Right ventricle myocardium inferior (tissue), 1 donor: ENCODE results near the gene MMS22L. TPM values are rescaled to one million over a fixed set of nuclear protein-coding genes. Genes with fewer than 3 reads are reported as not detected.

Experiments
- ATAC-seq: fragments of 200-7000 bp; cut with Tn5 transposase; one replicate; pipeline ENCODE4 v1.9.1; 2020; ENCODE audit warnings: mild to moderate bottlenecking, moderate library complexity
- DNase-seq: peaks from one replicate; pipeline ENCODE4 v3.0.0; 2021; ENCODE audit errors: missing footprints
- intact Hi-C: fragments of 100-400 bp; cut with DNase I; formaldehyde crosslinking; loops from one replicate; pipeline ENCODE4 v1.11.0; 2022
- total RNA-seq: library from RNA; stranded (reverse); fragmentation: NEBNext Ultra II Directional; extraction: Animal tissue kit (Norgen Biotek cat#: 25700); gene quantifications from one replicate; pipeline ENCODE4 v1.2.1, GENCODE V29; 2021
- donor health status: DM: no; HTN: yes; CAD: no; lungs with severe emphysema.

Gene MMS22L
- total RNA-seq, 1 donor from 2014 or later = 1.9 TPM

DNA sequence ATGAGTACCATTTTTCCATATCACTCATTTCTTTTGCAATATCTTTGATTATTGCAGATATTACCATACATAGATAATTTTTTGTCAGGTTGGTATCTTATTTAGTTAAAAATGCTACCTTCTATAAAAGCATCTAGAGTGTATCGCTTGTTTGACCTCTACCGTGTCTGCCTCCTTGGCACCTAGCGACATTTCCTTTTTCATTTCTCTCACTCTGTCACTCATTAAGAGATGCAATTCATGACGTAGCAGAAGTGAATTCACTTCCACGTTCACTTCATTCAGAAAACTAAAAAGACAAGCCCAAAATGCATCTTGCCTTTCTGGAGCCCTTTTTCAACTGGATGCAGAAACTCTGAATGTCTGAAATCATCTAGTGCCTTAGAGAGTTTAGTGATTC lies 172.9 kb downstream of the MMS22L start:
- no peak for ATAC-seq
- no peak for DNase-seq
- intact Hi-C loops = no loop called here

DNA sequence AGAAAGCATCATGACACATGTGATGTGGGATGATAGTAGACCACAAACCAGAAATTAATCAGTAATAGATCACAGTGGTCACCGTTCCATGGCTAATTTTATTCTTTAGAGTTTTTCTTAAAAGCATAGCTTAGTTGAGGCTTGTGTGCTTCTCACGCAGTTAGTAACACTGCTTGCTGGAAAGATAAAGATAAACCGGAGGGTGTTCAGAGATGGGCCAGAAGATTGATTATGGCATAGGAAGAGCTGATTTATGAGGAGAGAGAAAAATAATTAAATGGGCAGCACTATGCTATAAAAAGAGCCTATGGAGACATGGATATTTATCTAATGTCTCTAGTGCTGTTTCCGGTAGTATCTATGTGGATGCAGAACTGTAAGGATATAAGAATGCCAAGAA lies 173.6 kb downstream of the MMS22L start:
- intact Hi-C loops = no loop called here

DNA sequence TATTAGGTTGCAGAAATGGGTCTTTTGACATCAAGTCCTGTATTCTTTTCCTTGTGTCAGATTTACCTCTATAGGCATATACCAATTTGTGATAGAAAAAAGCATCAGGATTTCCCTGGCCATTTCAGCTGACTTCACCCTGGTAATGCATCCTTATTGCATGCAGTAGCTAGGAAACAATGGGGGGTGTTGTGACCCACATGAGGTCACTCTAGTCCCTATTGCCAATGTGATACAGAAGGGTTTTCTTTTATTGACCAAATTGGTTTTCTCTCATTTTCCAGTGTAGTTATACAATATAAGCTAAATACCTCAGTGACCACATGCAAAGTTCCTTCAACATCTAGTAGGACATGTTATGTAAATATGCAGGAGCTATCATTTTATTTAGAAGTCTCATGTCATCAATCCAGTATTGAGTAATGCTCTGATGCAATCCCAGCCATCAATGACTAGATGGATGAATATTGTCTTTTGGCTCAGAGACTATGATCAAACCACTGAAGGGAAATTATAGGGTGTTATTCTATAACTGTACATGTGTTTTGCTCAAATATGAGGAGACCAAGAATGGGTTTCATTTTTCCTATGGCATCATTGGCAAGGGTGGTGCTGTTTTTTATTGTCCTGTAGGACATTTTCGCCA lies 180.7 kb downstream of the MMS22L start:
- no peak for ATAC-seq
- intact Hi-C loops = no loop called here

More for the DNA sequence above, 173.6 kb downstream of the MMS22L start:
- ATAC-seq = no peak
- no peak for DNase-seq

DNA sequence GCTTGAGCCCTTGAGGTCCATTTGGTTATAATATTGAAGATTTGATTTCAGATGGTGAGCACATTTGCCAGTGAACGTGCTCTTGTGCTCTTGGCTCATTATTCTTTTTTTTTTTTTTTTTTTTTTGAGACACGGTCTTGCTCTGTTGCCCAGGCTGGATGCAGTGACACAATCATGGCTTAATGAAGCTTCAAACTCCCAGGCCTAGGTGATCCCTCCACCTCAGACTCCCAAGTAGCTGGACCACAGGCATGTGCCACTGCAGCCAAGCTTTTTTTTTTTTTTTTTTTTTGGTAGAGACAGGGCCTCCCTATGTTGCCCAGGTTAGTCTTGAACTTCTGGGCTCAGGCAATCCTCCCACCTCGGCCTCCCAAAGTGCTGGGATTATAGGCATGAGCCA lies 182.3 kb downstream of the MMS22L start:
- DNase-seq (no peak), ATAC-seq (no peak)
- intact Hi-C loops = no loop called here

More for the DNA sequence above, 180.7 kb downstream of the MMS22L start:
- DNase-seq = no peak

DNA sequence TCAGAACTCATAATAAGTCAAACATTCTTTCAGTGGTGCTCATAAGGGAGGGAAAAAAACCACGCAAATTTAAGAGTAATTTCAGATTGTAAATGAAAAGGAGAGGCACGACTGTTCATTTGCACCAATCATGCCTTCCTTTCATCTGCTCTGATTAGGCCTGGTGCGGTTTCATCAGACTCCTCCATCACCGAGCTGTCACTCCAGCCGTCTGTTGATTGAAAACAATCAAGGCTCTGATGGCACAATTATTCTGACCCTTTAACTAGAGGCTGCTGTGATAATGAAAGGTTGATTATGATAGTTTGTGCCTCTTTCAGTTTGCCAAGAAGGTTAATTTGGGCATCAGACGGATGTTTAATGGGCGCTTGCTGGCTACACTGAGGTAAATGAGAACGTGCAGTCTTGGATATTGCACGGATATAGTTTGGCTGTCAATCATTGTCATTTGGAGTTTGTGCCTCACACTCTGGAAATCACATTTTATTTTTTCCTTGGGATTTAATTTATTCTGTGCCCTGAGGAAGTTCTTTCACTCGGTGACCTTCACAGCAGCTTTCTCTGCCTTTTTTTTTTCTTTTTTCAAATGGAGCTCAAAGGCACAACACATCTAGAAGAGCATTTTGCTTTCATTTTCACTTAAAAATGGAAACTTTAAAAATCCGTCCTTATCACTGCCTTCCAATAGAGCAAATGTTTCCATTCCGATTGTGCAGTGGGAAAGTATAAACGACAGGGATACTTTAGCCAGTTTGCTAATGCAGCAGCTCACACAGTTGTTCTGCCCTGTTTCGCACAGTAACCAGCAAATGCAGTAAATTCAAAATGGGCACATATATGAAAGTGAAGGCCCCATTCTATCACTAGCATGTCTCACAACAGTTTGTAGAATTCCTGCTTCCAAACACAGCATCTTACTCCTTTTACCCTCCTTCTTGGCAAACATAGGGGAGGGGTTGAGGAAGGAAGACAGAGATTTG lies 185.7 kb downstream of the MMS22L start:
- ATAC-seq = no peak
- intact Hi-C loops = no loop called here
- no peak for DNase-seq

DNA sequence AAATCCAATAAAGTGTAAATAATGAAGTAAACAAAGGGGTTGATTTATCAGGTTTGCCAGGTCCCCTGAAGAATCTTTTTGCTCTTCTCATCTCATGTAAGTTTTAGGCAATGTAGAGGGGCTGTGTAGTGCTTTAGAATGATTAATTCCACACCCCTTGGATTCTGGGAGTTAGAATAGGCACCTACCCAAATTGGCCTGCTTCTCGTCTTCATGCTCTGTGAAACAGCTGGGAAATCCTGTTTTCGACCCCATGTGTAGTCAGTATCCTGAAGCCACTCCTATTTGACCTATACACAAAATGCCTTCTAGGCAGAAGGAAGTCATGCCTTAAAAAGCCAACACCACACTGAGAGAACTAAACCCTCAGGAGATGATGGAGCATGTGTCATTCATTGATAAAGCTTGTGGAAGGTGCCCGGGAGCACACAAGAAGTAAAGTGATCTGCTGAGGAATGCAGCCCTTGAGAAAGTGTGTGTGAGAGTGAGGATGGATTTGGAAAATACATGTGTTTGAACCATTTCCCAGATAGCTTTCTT lies 187.6 kb downstream of the MMS22L start:
- DNase-seq (no peak), ATAC-seq (no peak)
- intact Hi-C loops = no loop called here

DNA sequence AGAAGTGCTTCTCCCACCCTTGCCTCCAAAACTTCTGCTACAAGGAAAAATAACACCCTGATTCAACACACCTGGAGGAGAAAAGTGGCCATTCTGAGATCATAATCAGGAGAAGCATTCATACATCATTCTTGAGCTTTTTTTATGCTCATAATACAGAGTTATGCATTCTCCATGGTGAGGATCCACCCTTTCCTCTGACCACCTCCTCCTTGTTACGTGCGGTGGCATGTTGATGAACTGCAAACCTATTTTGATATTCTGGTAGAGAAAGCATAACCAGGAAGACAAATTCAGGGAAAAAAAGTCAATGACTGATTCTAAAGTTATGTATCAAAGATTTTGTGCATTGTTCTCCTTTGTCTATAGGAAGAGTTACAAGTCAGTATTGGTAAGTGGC lies 188.6 kb downstream of the MMS22L start:
- intact Hi-C loops = no loop called here
- DNase-seq = no peak
- ATAC-seq = no peak

DNA sequence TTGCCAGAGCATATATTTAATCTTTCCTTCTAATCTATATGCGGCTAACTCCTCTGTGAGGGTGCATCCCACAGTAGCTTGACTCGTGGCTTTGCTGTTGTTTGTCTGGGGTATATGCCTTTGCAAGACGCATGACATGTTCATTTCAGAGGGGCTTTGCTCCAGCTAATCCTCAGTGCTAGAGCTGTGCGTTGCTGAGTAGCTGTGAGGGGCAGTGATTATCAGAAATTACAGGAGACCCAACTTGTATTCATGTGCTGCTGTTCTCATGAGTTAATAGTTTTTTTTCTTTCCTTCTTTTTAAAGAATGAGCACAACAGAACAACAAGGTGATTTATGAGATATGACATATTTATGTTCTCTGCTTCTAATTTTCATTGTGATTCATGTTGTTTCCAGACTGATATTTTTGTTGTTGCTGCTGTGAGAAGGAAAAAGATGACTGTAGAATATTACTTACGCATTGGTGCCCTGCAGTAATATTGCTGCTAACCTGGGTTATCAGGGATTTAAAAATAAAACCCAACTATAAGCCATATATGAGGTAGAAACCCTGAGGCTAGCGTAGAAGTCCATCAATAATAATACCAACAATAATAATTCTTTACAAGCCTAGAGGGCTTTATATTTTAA lies 190.2 kb downstream of the MMS22L start:
- ATAC-seq (no peak), DNase-seq (no peak)
- intact Hi-C loops = no loop called here
